Caco-2 (cell line): Measurements from ENCODE around the gene INO80D. TPM values are rescaled to one million over a fixed set of nuclear protein-coding genes. Genes with fewer than 3 reads are reported as not detected.

Experiments used
- BruUV-seq: library from RNA; stranded (reverse); fragments of 400-500 nt; replicated peaks from 2 replicates; lab custom pipeline; 2021; lab: Mats Ljungman, UMichigan
- CTCF ChIA-PET: fragments of 300-600 bp; sonication (Branson Sonifier 250); formaldehyde crosslinking; loops from one replicate; lab custom pipeline; 2022; ENCODE audit warnings: antibody characterized with exemption; lab: Charles Lee
- POLR2A ChIA-PET: fragments of 300-600 bp; sonication (Branson Sonifier 250); formaldehyde crosslinking; loops from one replicate; lab custom pipeline; 2022; ENCODE audit warnings: antibody characterized with exemption; lab: Charles Lee
- DNase-seq, 2 experiments: peaks; one replicate each; pipeline versions ENCODE4 v3.0.0 to v3.0.0-alpha.2; 2020 to 2022
- H3K27me3 ChIP-seq: replicated peaks from 2 replicates; pipeline ENCODE4 v1.6.0; 2011; ENCODE audit warnings: low read length; ENCODE audit not compliant: control insufficient read depth, insufficient read depth
- H3K36me3 ChIP-seq: 2 replicates; pipeline ENCODE4 v1.5.1; 2011; ENCODE audit warnings: low read length; ENCODE audit not compliant: control insufficient read depth, insufficient read depth
- H3K4me1 ChIP-seq: fragments of 250-450 bp; sonication (Bioruptor Pico); 2 replicates; pipeline ENCODE4 v1.5.1; 2020; ENCODE audit warnings: mild to moderate bottlenecking
- H3K4me3 ChIP-seq: 2 replicates; pipeline ENCODE4 v1.5.1; 2011; ENCODE audit warnings: low read depth, mild to moderate bottlenecking, control low read depth, low read length
- H3K9me3 ChIP-seq: fragments of 250-450 bp; sonication (Bioruptor Pico); 2 replicates; pipeline ENCODE4 v1.5.1; 2020; ENCODE audit warnings: mild to moderate bottlenecking, moderate library complexity
- H3K27ac Mint-ChIP-seq: one replicate; pipeline ENCODE4 v1.8.0; 2022; ENCODE audit warnings: mixed read lengths; ENCODE audit not compliant: unreplicated experiment
- H3K27me3 Mint-ChIP-seq: one replicate; pipeline ENCODE4 v1.8.0; 2022; ENCODE audit warnings: mixed read lengths; ENCODE audit not compliant: insufficient read depth, unreplicated experiment
- H3K36me3 Mint-ChIP-seq: one replicate; pipeline ENCODE4 v1.8.0; 2022; ENCODE audit warnings: mild to moderate bottlenecking, mixed read lengths; ENCODE audit not compliant: insufficient read depth, unreplicated experiment
- H3K4me1 Mint-ChIP-seq: one replicate; pipeline ENCODE4 v1.8.0; 2022; ENCODE audit warnings: low read depth, mixed read lengths; ENCODE audit not compliant: unreplicated experiment
- H3K4me3 Mint-ChIP-seq: one replicate; pipeline ENCODE4 v1.8.0; 2022; ENCODE audit warnings: mild to moderate bottlenecking, moderate library complexity, mixed read lengths; ENCODE audit not compliant: unreplicated experiment
- H3K9me3 Mint-ChIP-seq: one replicate; pipeline ENCODE4 v1.8.0; 2022; ENCODE audit warnings: mixed read lengths; ENCODE audit not compliant: unreplicated experiment
- CTCF ChIP-seq, 2 experiments: fragments of 200-600 bp in 1 of 2; IDR thresholded peaks; 1 replicate in 1 of 2; 2 replicates in 1 of 2; pipeline versions ENCODE4 v1.5.1 to v1.8.0; 2011 to 2022; ENCODE audit warnings: antibody characterized with exemption in 1 of 2, control low read depth in 1 of 2, inconsistent platforms in 1 of 2, low read depth in 1 of 2, low read length in 1 of 2, mild to moderate bottlenecking in 1 of 2, moderate library complexity in 1 of 2; ENCODE audit not compliant: insufficient read depth in 1 of 2, severe bottlenecking in 1 of 2, unreplicated experiment in 1 of 2
- intact Hi-C: fragments of 100-400 bp; cut with micrococcal nuclease; formaldehyde crosslinking; loops from one replicate; pipeline ENCODE4 v1.10.0; 2022; ENCODE audit not compliant: unreplicated experiment
- total RNA-seq: library from RNA; stranded (reverse); gene quantifications from 2 replicates; pipeline ENCODE4 v1.2.3, GENCODE V29; 2022

Gene INO80D
- total RNA-seq, 1 experiment from 2014 or later, result 19.8 TPM

- H3K36me3 ChIP-seq, result no peaks in the 10 kb centered on the region
- CTCF ChIA-PET, result interaction anchor here (0.7 to 2.6 kb wide), 8 partner anchors 11 to 955 kb away, joined by 3 to 21 read pairs (median 6); no protein-coding TSS in a partner anchor
- Mint-ChIP-seq H3K9me3 (peaks cover 20% of the 10 kb centered on the region), H3K27me3 (no peaks in the 10 kb centered on the region), H3K4me3 (no peak overlapping the region), H3K4me1 (peaks cover 9% of the 10 kb centered on the region), H3K27ac (no peak overlapping the region), H3K36me3 (no peaks in the 10 kb centered on the region)
- POLR2A ChIA-PET, result no interaction called here
- no TSS peak for BruUV-seq
- no peaks in the 10 kb centered on the region for H3K27me3 ChIP-seq
- peak; percentile 69 to 79 for DNase-seq
- intact Hi-C loops, result loop anchor here (1.0 to 2.0 kb wide), 5 partner anchors 14 to 171 kb away; no protein-coding TSS in a partner anchor
- TF ChIP-seq CTCF (IDR thresholded peaks at IDR 0.05; ENCODE audit: insufficient read depth in 1 of 2, low read depth in 1 of 2, low read length in 1 of 2, severe bottlenecking in 1 of 2, unreplicated experiment in 1 of 2), result peak; percentile 90 to 93
- H3K4me3 ChIP-seq, result no peak overlapping the region
- peaks cover 32% of the 10 kb centered on the region for H3K4me1 ChIP-seq
- H3K9me3 ChIP-seq, result no peaks in the 10 kb centered on the region
Observed at GRCh38 chr2:205947621-205948495, 138.1 kb downstream of the INO80D start.

DNA sequence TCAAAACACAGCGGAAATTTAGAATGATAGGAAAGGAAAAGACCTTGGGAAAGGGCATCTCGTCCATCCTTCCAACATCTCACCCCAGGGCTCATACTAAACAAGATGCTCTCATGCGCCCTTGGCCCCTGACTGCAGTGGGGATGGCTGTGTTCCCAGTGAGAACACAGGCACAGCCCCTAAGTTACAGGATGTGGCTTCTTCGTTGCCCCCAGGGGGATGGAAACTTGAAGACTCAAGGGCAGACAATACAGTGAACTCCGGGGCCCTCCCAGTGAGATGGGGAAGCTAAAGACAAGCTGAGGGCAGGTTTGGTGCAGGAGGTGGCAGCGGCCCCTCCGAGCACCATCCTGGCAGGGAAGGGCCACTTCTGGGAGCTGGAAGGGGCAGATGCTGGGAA is 139.7 kb downstream of the INO80D start:
- Histone ChIP-seq H3K27me3 (no peaks in the 10 kb centered on the region), H3K36me3 (no peaks in the 10 kb centered on the region), H3K4me1 (peaks cover 35% of the 10 kb centered on the region), H3K9me3 (no peaks in the 10 kb centered on the region), H3K4me3 (no peak overlapping the region)
- DNase-seq, result no peak
- intact Hi-C loops, result no loop called here
- Mint-ChIP-seq H3K9me3 (peaks cover 3% of the 10 kb centered on the region), H3K36me3 (no peaks in the 10 kb centered on the region), H3K4me3 (no peak overlapping the region), H3K27me3 (no peaks in the 10 kb centered on the region), H3K4me1 (peaks cover 9% of the 10 kb centered on the region), H3K27ac (no peak overlapping the region)
- BruUV-seq, result no TSS peak
- CTCF ChIA-PET, result no interaction called here
- POLR2A ChIA-PET, result no interaction called here
- TF ChIP-seq CTCF (IDR thresholded peaks at IDR 0.05; ENCODE audit: insufficient read depth in 1 of 2, low read depth in 1 of 2, low read length in 1 of 2, severe bottlenecking in 1 of 2, unreplicated experiment in 1 of 2), result no peak

Other genes with a start within 250 kb of the INO80D start
- 123 TPM in 2 replicates for gene NDUFS1, start 73.3 kb upstream of the INO80D start, total RNA-seq
- gene EEF1B2, start 73.7 kb upstream of the INO80D start, total RNA-seq, result 939 and 946 TPM in 2 replicates
- gene ZDBF2, start 188.5 kb upstream of the INO80D start, total RNA-seq, result 6.5 and 7.4 TPM in 2 replicates